GM12875 (cell line): ENCODE measurements around the gene CACHD1.

Experiments used
- H3K4me3 ChIP-seq: one replicate; pipeline ENCODE4 v1.5.1; 2011; ENCODE audit warnings: low read depth, low read length, control low read depth
- CTCF ChIP-seq: IDR thresholded peaks from 2 replicates; pipeline ENCODE4 v1.5.1; 2011; ENCODE audit warnings: low read depth, mild to moderate bottlenecking, control low read depth, inconsistent platforms, low read length, moderate library complexity, borderline replicate concordance; ENCODE audit not compliant: insufficient read depth

Gene CACHD1

GRCh38 chr1:64458915-64459314 is 11.0 kb upstream of the CACHD1 start:
- no peak for TF ChIP-seq CTCF
- no peak overlapping the region for H3K4me3 ChIP-seq

- TF ChIP-seq CTCF: no peak
- H3K4me3 ChIP-seq: no peak overlapping the region
Measured at GRCh38 chr1:64459743-64460142, 10.2 kb upstream of the CACHD1 start.

GRCh38 chr1:64466033-64466432 is 3.9 kb upstream of the CACHD1 start:
- TF ChIP-seq CTCF: no peak
- H3K4me3 ChIP-seq: no peak overlapping the region

- TF ChIP-seq CTCF: no peak
- H3K4me3 ChIP-seq: no peak overlapping the region
Measured at GRCh38 chr1:64469116-64469976, 583 bp upstream of the CACHD1 start.

GRCh38 chr1:64470665-64471217 is 812 bp downstream of the CACHD1 start:
- TF ChIP-seq CTCF: no peak
- H3K4me3 ChIP-seq: no peak overlapping the region

GRCh38 chr1:64471218-64472039 is 1.5 kb downstream of the CACHD1 start:
- no peak overlapping the region for H3K4me3 ChIP-seq
- TF ChIP-seq CTCF: no peak
